Activated T-cell treated with anti-CD3 and anti-CD28 coated beads, Interleukin-2, amount 50 U/mL, for 72 hours (primary cell): ENCODE data around the gene PBRM1. TPM values are rescaled to one million over a fixed set of nuclear protein-coding genes. Genes with fewer than 3 reads are reported as not detected.

Source experiments
- ATAC-seq, 2 donors: fragments of 150-1000 bp; cut with Tn5 transposase; replicated peaks in 1 of 2; 2 replicates each; pipeline ENCODE4 v1.10.0; 2021; ENCODE audit warnings: moderate library complexity in 2 of 2, mild to moderate bottlenecking in 1 of 2
- DNase-seq, 2 donors: peaks; one replicate each; pipeline ENCODE4 v3.0.0; 2021 to 2022; ENCODE audit warnings: mixed read lengths in 1 of 2
- H3K27ac Mint-ChIP-seq: one replicate; pipeline ENCODE4 v1.8.0; 2022; ENCODE audit warnings: mild to moderate bottlenecking, moderate library complexity, mixed read lengths
- H3K27me3 Mint-ChIP-seq: one replicate; pipeline ENCODE4 v1.8.0; 2022; ENCODE audit warnings: low read depth, mixed read lengths
- H3K36me3 Mint-ChIP-seq, 2 donors: one replicate each; pipeline ENCODE4 v1.8.0; 2022; ENCODE audit warnings: mixed read lengths in 2 of 2, mild to moderate bottlenecking in 1 of 2; ENCODE audit not compliant: insufficient read depth in 2 of 2
- H3K4me1 Mint-ChIP-seq: one replicate; pipeline ENCODE4 v1.8.0; 2022; ENCODE audit warnings: low read depth, mixed read lengths
- H3K4me3 Mint-ChIP-seq, 2 donors: one replicate each; pipeline ENCODE4 v1.8.0; 2022; ENCODE audit warnings: mild to moderate bottlenecking in 2 of 2, mixed read lengths in 2 of 2, moderate library complexity in 2 of 2
- H3K9me3 Mint-ChIP-seq, 2 donors: one replicate each; pipeline ENCODE4 v1.8.0; 2022; ENCODE audit warnings: mixed read lengths in 2 of 2
- total RNA-seq, 2 donors: library from RNA; stranded (reverse); gene quantifications; one replicate each; pipeline ENCODE4 v1.2.3, GENCODE V29; 2022

The PBRM1 gene
- total RNA-seq, 2 donors from 2014 or later: 66.2 to 66.7 TPM

- ATAC-seq (no peak), DNase-seq (no peak)
- Mint-ChIP-seq H3K27me3 (no peaks in the 10 kb centered on the region), H3K36me3 (no peaks in the 10 kb centered on the region), H3K9me3 (no peaks in the 10 kb centered on the region), H3K4me1 (no peaks in the 10 kb centered on the region), H3K4me3 (no peak overlapping the region), H3K27ac (no peak overlapping the region)
These were observed 180.7 kb downstream of the PBRM1 start for GRCh38 chr3:52504977-52505376.

- H3K36me3 Mint-ChIP-seq: no peaks in the 10 kb centered on the region
- DNase-seq: no peak
- no peak overlapping the region for H3K27ac Mint-ChIP-seq
- H3K9me3 Mint-ChIP-seq: no peaks in the 10 kb centered on the region
- H3K4me1 Mint-ChIP-seq: peaks cover under 1% of the 10 kb centered on the region
- no peak for ATAC-seq
- no peak overlapping the region for H3K4me3 Mint-ChIP-seq
- no peaks in the 10 kb centered on the region for H3K27me3 Mint-ChIP-seq
These were observed 181.8 kb downstream of the PBRM1 start for GRCh38 chr3:52503788-52504424.

GRCh38 chr3:52502808-52503350 lies 182.8 kb downstream of the PBRM1 start:
- ATAC-seq (no peak), DNase-seq (no peak)
- no peaks in the 10 kb centered on the region for H3K36me3 Mint-ChIP-seq
- no peaks in the 10 kb centered on the region for H3K27me3 Mint-ChIP-seq
- no peak overlapping the region for H3K4me3 Mint-ChIP-seq
- H3K27ac Mint-ChIP-seq: no peak overlapping the region
- H3K4me1 Mint-ChIP-seq: peaks cover 6% of the 10 kb centered on the region
- H3K9me3 Mint-ChIP-seq: no peaks in the 10 kb centered on the region

- Mint-ChIP-seq H3K27me3 (no peaks in the 10 kb centered on the region), H3K4me3 (no peak overlapping the region), H3K9me3 (no peaks in the 10 kb centered on the region), H3K4me1 (peaks cover 6% of the 10 kb centered on the region), H3K36me3 (no peaks in the 10 kb centered on the region), H3K27ac (no peak overlapping the region)
- no peak for ATAC-seq
- no peak for DNase-seq
These were observed 183.7 kb downstream of the PBRM1 start for GRCh38 chr3:52502001-52502400.

- DNase-seq (no peak), ATAC-seq (no peak)
- Mint-ChIP-seq H3K27me3 (no peaks in the 10 kb centered on the region), H3K27ac (no peak overlapping the region), H3K9me3 (no peaks in the 10 kb centered on the region), H3K4me1 (peaks cover 6% of the 10 kb centered on the region), H3K36me3 (no peaks in the 10 kb centered on the region), H3K4me3 (no peak overlapping the region)
These were observed 184.7 kb downstream of the PBRM1 start for GRCh38 chr3:52501046-52501445.

GRCh38 chr3:52498137-52499054 lies 187.3 kb downstream of the PBRM1 start:
- H3K27ac Mint-ChIP-seq: no peak overlapping the region
- peaks cover 11% of the 10 kb centered on the region for H3K4me1 Mint-ChIP-seq
- ATAC-seq: no peak
- no peaks in the 10 kb centered on the region for H3K36me3 Mint-ChIP-seq
- no peaks in the 10 kb centered on the region for H3K27me3 Mint-ChIP-seq
- H3K4me3 Mint-ChIP-seq: no peak overlapping the region
- DNase-seq: no peak
- no peaks in the 10 kb centered on the region for H3K9me3 Mint-ChIP-seq

- no peak for ATAC-seq
- Mint-ChIP-seq H3K27me3 (no peaks in the 10 kb centered on the region), H3K4me1 (peaks cover 11% of the 10 kb centered on the region), H3K4me3 (no peak overlapping the region), H3K9me3 (no peaks in the 10 kb centered on the region), H3K27ac (no peak overlapping the region), H3K36me3 (no peaks in the 10 kb centered on the region)
- DNase-seq: no peak
These were observed 189.7 kb downstream of the PBRM1 start for GRCh38 chr3:52495777-52496602.

Other genes starting within 250 kb of the PBRM1 start
- under 1 TPM; 0.16 to 0.36 TPM for gene SEMA3G, start 240.8 kb downstream of the PBRM1 start, total RNA-seq
- 10 to 100 TPM; 10.8 to 14.4 TPM for gene TNNC1, start 231.9 kb downstream of the PBRM1 start, total RNA-seq
- gene NISCH, start 230.3 kb downstream of the PBRM1 start, total RNA-seq: 10 to 100 TPM; 80.2 to 81.7 TPM
- under 1 TPM; 0.12 to 0.19 TPM for gene STAB1, start 190.6 kb downstream of the PBRM1 start, total RNA-seq
- 10 to 100 TPM; 23.5 to 24.3 TPM for gene NT5DC2, start 152.1 kb downstream of the PBRM1 start, total RNA-seq
- 1 to 10 TPM; 7.4 to 8.9 TPM for gene UQCC5, start 149.3 kb downstream of the PBRM1 start, total RNA-seq
- gene GNL3, start 119 bp upstream of the PBRM1 start, total RNA-seq: 100 to 1,000 TPM; 131 to 158 TPM
- gene GLT8D1, start 19.9 kb upstream of the PBRM1 start, total RNA-seq: 10 to 100 TPM; 37.8 to 38.3 TPM
- 100 to 1,000 TPM; 100 to 111 TPM for gene SPCS1, start 20.2 kb upstream of the PBRM1 start, total RNA-seq
- gene NEK4, start 85.0 kb upstream of the PBRM1 start, total RNA-seq: 10 to 100 TPM; 15.9 to 25.6 TPM
- not detected for gene ITIH1, start 91.7 kb upstream of the PBRM1 start, total RNA-seq
- not detected for gene ITIH3, start 108.9 kb upstream of the PBRM1 start, total RNA-seq
- gene ITIH4, start 144.8 kb upstream of the PBRM1 start, total RNA-seq: 10 to 100 TPM; 21.8 to 24.5 TPM
- gene MUSTN1, start 149.1 kb upstream of the PBRM1 start, total RNA-seq: 1 to 10 TPM; 1.3 TPM
- 10 to 100 TPM; 34.4 to 40.8 TPM for gene STIMATE, start 211.6 kb upstream of the PBRM1 start, total RNA-seq